ENCODE data around the gene FASTKD1. TPM values are rescaled to one million over a fixed set of nuclear protein-coding genes. Genes with fewer than 3 reads are reported as not detected.
"Not testable (repeated sequence)": the region's sequence is repeated elsewhere in the genome, so short reads cannot be mapped to it uniquely, and the experiment has no call there.

FASTKD1 gene
- total and polyA plus RNA-seq, 4 experiments from 2014 or later, result 12.4 to 31.8 (median 21.6) TPM

GRCh38 chr2:169599568-169599967 is 25.9 kb upstream of the FASTKD1 start:
- Histone ChIP-seq H3K4me3 (ENCODE audit: low read length in 2 of 2) (no peak overlapping the region), H3K27ac (ENCODE audit: low read depth, low read length) (no peak overlapping the region), H3K9me3 (ENCODE audit: control insufficient read depth in 1 of 2, low read length in 2 of 2) (no peaks in the 10 kb centered on the region), H3K4me1 (ENCODE audit: insufficient read depth, low read length) (peaks cover 30% of the 10 kb centered on the region), H3K27me3 (ENCODE audit: insufficient read depth, low read length) (no peaks in the 10 kb centered on the region), H3K36me3 (ENCODE audit: insufficient read depth, low read length) (peaks cover 9% of the 10 kb centered on the region)
- DNase-seq, result no peak
- Mint-ChIP-seq H3K27ac (peak overlapping the region in 1 of 7 donors; percentile 64), H3K4me3 (peak overlapping the region in 1 of 8 donors; percentile 38), H3K4me1 (peaks cover 19 to 48% (median 23%) of the 10 kb centered on the region in 4 donors), H3K36me3 (peaks cover 4 to 17% of the 10 kb centered on the region in 2 donors), H3K9me3 (peaks cover 0 to 2% (median 0%) of the 10 kb centered on the region in 8 donors), H3K27me3 (no peaks in the 10 kb centered on the region)
- ChIA-PET POLR2A (ENCODE audit: partially characterized antibody) (interaction anchor here (0.6 to 0.7 kb wide), 2 partner anchors 214 to 523 kb away, joined by 3 read pairs; no protein-coding TSS in a partner anchor), CTCF (ENCODE audit: partially characterized antibody) (interaction anchor here (1.1 kb wide), 1 partner anchor 171 kb away, joined by 3 read pairs; no protein-coding TSS in a partner anchor)
- intact Hi-C loops (cut with micrococcal nuclease), result no loop called here

GRCh38 chr2:169598982-169599381 is 25.3 kb upstream of the FASTKD1 start:
- CTCF ChIA-PET (ENCODE audit: partially characterized antibody), result interaction anchor here (1.1 kb wide), 1 partner anchor 172 kb away, joined by 3 read pairs; no protein-coding TSS in a partner anchor

GRCh38 chr2:169596546-169596945 is 22.9 kb upstream of the FASTKD1 start:
- H3K27ac ChIP-seq (ENCODE audit: low read depth, low read length); H3K27ac Mint-ChIP-seq; H3K27me3 Mint-ChIP-seq; H3K4me3 ChIP-seq (ENCODE audit: low read length in 2 of 2); CTCF ChIA-PET (ENCODE audit: partially characterized antibody); DNase-seq; H3K9me3 ChIP-seq (ENCODE audit: control insufficient read depth in 1 of 2, low read length in 2 of 2); H3K27me3 ChIP-seq (ENCODE audit: insufficient read depth, low read length); H3K9me3 Mint-ChIP-seq; H3K4me3 Mint-ChIP-seq; intact Hi-C loops (cut with micrococcal nuclease); H3K36me3 ChIP-seq (ENCODE audit: insufficient read depth, low read length): not testable (repeated sequence)
- POLR2A ChIA-PET (ENCODE audit: partially characterized antibody), result interaction anchor here (1.5 kb wide), 1 partner anchor 12 kb away, joined by 5 read pairs; no protein-coding TSS in a partner anchor
- H3K4me1 Mint-ChIP-seq, result peaks cover 16 to 47% (median 22%) of the 10 kb centered on the region in 4 donors
- peaks cover 3 to 10% of the 10 kb centered on the region in 2 donors for H3K36me3 Mint-ChIP-seq
- peaks cover 37% of the 10 kb centered on the region for H3K4me1 ChIP-seq (ENCODE audit: insufficient read depth, low read length)

More at GRCh38 chr2:169598982-169599381, 25.3 kb upstream of the FASTKD1 start:
- Mint-ChIP-seq H3K36me3 (peaks cover 0 to 14% of the 10 kb centered on the region in 2 donors), H3K4me3 (no peak overlapping the region), H3K4me1 (peaks cover 19 to 48% (median 23%) of the 10 kb centered on the region in 4 donors), H3K27me3 (no peaks in the 10 kb centered on the region), H3K27ac (no peak overlapping the region), H3K9me3 (peaks cover 0 to 2% (median 0%) of the 10 kb centered on the region in 8 donors)
- Histone ChIP-seq H3K9me3 (ENCODE audit: control insufficient read depth in 1 of 2, low read length in 2 of 2) (no peaks in the 10 kb centered on the region), H3K27ac (ENCODE audit: low read depth, low read length) (no peak overlapping the region), H3K36me3 (ENCODE audit: insufficient read depth, low read length) (peaks cover 5% of the 10 kb centered on the region), H3K4me3 (ENCODE audit: low read length in 2 of 2) (no peak overlapping the region), H3K27me3 (ENCODE audit: insufficient read depth, low read length) (no peaks in the 10 kb centered on the region), H3K4me1 (ENCODE audit: insufficient read depth, low read length) (peaks cover 34% of the 10 kb centered on the region)
- POLR2A ChIA-PET (ENCODE audit: partially characterized antibody), result no interaction called here
- DNase-seq, result no peak
- intact Hi-C loops (cut with micrococcal nuclease), result no loop called here

GRCh38 chr2:169590804-169591203 is 17.1 kb upstream of the FASTKD1 start:
- intact Hi-C loops (cut with micrococcal nuclease), result no loop called here
- DNase-seq, result no peak
- H3K4me3 ChIP-seq (ENCODE audit: low read length in 2 of 2), result no peak overlapping the region
- H3K9me3 ChIP-seq (ENCODE audit: control insufficient read depth in 1 of 2, low read length in 2 of 2), result no peaks in the 10 kb centered on the region
- Mint-ChIP-seq H3K9me3 (peaks cover 0 to 2% (median 0%) of the 10 kb centered on the region in 8 donors), H3K27ac (peak overlapping the region in 2 of 7 donors; percentile 56 to 82), H3K27me3 (no peaks in the 10 kb centered on the region), H3K4me1 (peaks cover 25 to 51% (median 38%) of the 10 kb centered on the region in 4 donors), H3K36me3 (peaks cover 7 to 13% of the 10 kb centered on the region in 2 donors), H3K4me3 (no peak overlapping the region)
- no peaks in the 10 kb centered on the region for H3K27me3 ChIP-seq (ENCODE audit: insufficient read depth, low read length)
- H3K36me3 ChIP-seq (ENCODE audit: insufficient read depth, low read length), result no peaks in the 10 kb centered on the region
- H3K27ac ChIP-seq (ENCODE audit: low read depth, low read length), result no peak overlapping the region
- POLR2A ChIA-PET (ENCODE audit: partially characterized antibody), result interaction anchor here (1.0 kb wide), 1 partner anchor 17 kb away, joined by 3 read pairs; no protein-coding TSS in a partner anchor
- CTCF ChIA-PET (ENCODE audit: partially characterized antibody), result no interaction called here
- peaks cover 61% of the 10 kb centered on the region for H3K4me1 ChIP-seq (ENCODE audit: insufficient read depth, low read length)

- peaks cover 4 to 21% of the 10 kb centered on the region in 2 donors for H3K36me3 Mint-ChIP-seq
- peak overlapping the region; percentile 96 to 100 (median 98) for H3K4me3 Mint-ChIP-seq
- CTCF ChIA-PET (ENCODE audit: partially characterized antibody), result interaction anchor here (2.3 kb wide), 1 partner anchor 12 kb away, joined by 10 read pairs; the partner anchor contains the start of gene FASTKD1
- no peaks in the 10 kb centered on the region for H3K36me3 ChIP-seq (ENCODE audit: insufficient read depth, low read length)
- H3K27me3 Mint-ChIP-seq, result no peaks in the 10 kb centered on the region
- peaks cover 49% of the 10 kb centered on the region for H3K4me1 ChIP-seq (ENCODE audit: insufficient read depth, low read length)
- no peak for DNase-seq
- intact Hi-C loops (cut with micrococcal nuclease), result no loop called here
- POLR2A ChIA-PET (ENCODE audit: partially characterized antibody), result interaction anchor here (0.8 to 2.6 kb wide), 3 partner anchors 12 to 288 kb away, joined by 3 to 41 read pairs (median 3); partner anchors contain the start of gene FASTKD1
- peaks cover 27 to 63% (median 44%) of the 10 kb centered on the region in 4 donors for H3K4me1 Mint-ChIP-seq
- peak overlapping the region; percentile 94 for H3K27ac ChIP-seq (ENCODE audit: low read depth, low read length)
- no peaks in the 10 kb centered on the region for H3K27me3 ChIP-seq (ENCODE audit: insufficient read depth, low read length)
- peak overlapping the region; percentile 98 to 100 (median 100) for H3K27ac Mint-ChIP-seq
- no peaks in the 10 kb centered on the region for H3K9me3 ChIP-seq (ENCODE audit: control insufficient read depth in 1 of 2, low read length in 2 of 2)
- peaks cover 0 to 8% (median 4%) of the 10 kb centered on the region in 8 donors for H3K9me3 Mint-ChIP-seq
- peak overlapping the region; percentile 76 to 92 for H3K4me3 ChIP-seq (ENCODE audit: low read length in 2 of 2)
Measured at GRCh38 chr2:169585673-169586072, 12.0 kb upstream of the FASTKD1 start.

- Histone ChIP-seq H3K36me3 (ENCODE audit: insufficient read depth, low read length) (no peaks in the 10 kb centered on the region), H3K4me3 (ENCODE audit: low read length in 2 of 2) (peak within 1 kb of the TSS; percentile 76 to 92), H3K27ac (ENCODE audit: low read depth, low read length) (peak within 1 kb of the TSS; percentile 94), H3K9me3 (ENCODE audit: control insufficient read depth in 1 of 2, low read length in 2 of 2) (no peaks in the 10 kb centered on the region), H3K4me1 (ENCODE audit: insufficient read depth, low read length) (peaks cover 35% of the 10 kb centered on the region), H3K27me3 (ENCODE audit: insufficient read depth, low read length) (no peaks in the 10 kb centered on the region)
- CTCF ChIA-PET (ENCODE audit: partially characterized antibody), result interaction anchor here (1.2 to 2.3 kb wide), 2 partner anchors 11 to 241 kb away, joined by 3 to 10 read pairs; partner anchors contain the start of genes FASTKD1 and METTL5
- POLR2A ChIA-PET (ENCODE audit: partially characterized antibody), result interaction anchor here (0.8 to 2.6 kb wide), 14 partner anchors 9 to 289 kb away, joined by 3 to 41 read pairs (median 4); partner anchors contain the start of genes BBS5, CFAP210, FASTKD1 and METTL5
- H3K4me1 Mint-ChIP-seq, result peaks cover 20 to 49% (median 34%) of the 10 kb centered on the region in 4 donors
- peaks cover 0 to 8% (median 4%) of the 10 kb centered on the region in 8 donors for H3K9me3 Mint-ChIP-seq
- peak within 1 kb of the TSS; percentile 96 to 100 (median 98) for H3K4me3 Mint-ChIP-seq
- DNase-seq, result peak; percentile 86 to 93 (median 89)
- intact Hi-C loops (cut with micrococcal nuclease), result loop anchor here (1.0 to 5.0 kb wide), 4 partner anchors 11 to 1343 kb away; partner anchors contain the start of genes CFAP210, FASTKD1, GORASP2 and PHOSPHO2
- H3K27ac Mint-ChIP-seq, result peak within 1 kb of the TSS; percentile 98 to 100 (median 100)
- H3K27me3 Mint-ChIP-seq, result no peaks in the 10 kb centered on the region
- peaks cover 0 to 19% of the 10 kb centered on the region in 2 donors for H3K36me3 Mint-ChIP-seq
Measured at GRCh38 chr2:169584005-169584877, 10.6 kb upstream of the FASTKD1 start, which contains the start of gene PPIG. TSS of gene PPIG (plus strand) at chr2:169584351. CDS start at chr2:169604042, 19,691 bp downstream.

Data from CD4-positive, alpha-beta memory T cell (primary cell).